ENCODE results near the gene CD3G. TPM values are rescaled to one million over a fixed set of nuclear protein-coding genes. Genes with fewer than 3 reads are reported as not detected.

Gene CD3G
- polyA plus RNA-seq, 3 donors, result 0.84 to 1.9 TPM; not detected in 1

- H3K36me3 Mint-ChIP-seq, result peaks cover 87 to 94% of the 10 kb centered on the region in 2 donors
- H3K79me2 ChIP-seq (ENCODE audit: insufficient read depth, low read length), result no peaks in the 10 kb centered on the region
- H3K9me3 Mint-ChIP-seq, result no peaks in the 10 kb centered on the region
- no peaks in the 10 kb centered on the region for H3K4me1 ChIP-seq (ENCODE audit: control insufficient read depth in 1 of 2, insufficient read depth in 2 of 2, low read length in 2 of 2)
- no peak overlapping the region for H3K4me3 Mint-ChIP-seq
- H3K4me3 ChIP-seq (replicated peaks in 1 of 3; ENCODE audit: low read depth in 2 of 3, low read length in 3 of 3), result no peak overlapping the region
- no peaks in the 10 kb centered on the region for H4K20me1 ChIP-seq (ENCODE audit: insufficient read depth, low read length)
- H3K9ac ChIP-seq (ENCODE audit: insufficient read depth, low read length, poor library complexity, severe bottlenecking), result no peak overlapping the region
- no peak overlapping the region for H3K27ac ChIP-seq (ENCODE audit: low read depth in 1 of 2, low read length in 2 of 2)
- peaks cover 0 to 2% (median 0%) of the 10 kb centered on the region in 3 donors for H3K27me3 Mint-ChIP-seq (ENCODE audit: low read depth in 3 of 3)
- DNase-seq, result no peak
- intact Hi-C loops (cut with micrococcal nuclease), result loop anchor here in 1 of 2 donors (5.0 kb wide), 1 partner anchor 117 kb away; no protein-coding TSS in a partner anchor
- H3K36me3 ChIP-seq (replicated peaks in 1 of 2; ENCODE audit: control insufficient read depth in 1 of 2, insufficient read depth in 2 of 2, low read length in 2 of 2), result peaks cover 99 to 100% of the 10 kb centered on the region in 2 donors
- no peak for TF ChIP-seq CTCF (IDR thresholded peaks at IDR 0.05)
- H3K4me2 ChIP-seq (replicated peaks; ENCODE audit: extremely low read depth, low read length, poor library complexity, severe bottlenecking), result no peak overlapping the region
- H3K27me3 ChIP-seq (ENCODE audit: control insufficient read depth in 2 of 2, insufficient read depth in 2 of 2, low read length in 2 of 2), result no peaks in the 10 kb centered on the region
- H2AFZ ChIP-seq (ENCODE audit: insufficient read depth, low read depth, low read length, poor library complexity, severe bottlenecking), result no peak overlapping the region
- no peaks in the 10 kb centered on the region for H3K9me3 ChIP-seq (replicated peaks in 1 of 2; ENCODE audit: control insufficient read depth in 1 of 2, insufficient read depth in 1 of 2, low read length in 2 of 2)
- H3K4me1 Mint-ChIP-seq, result no peaks in the 10 kb centered on the region
- no peak overlapping the region for H3K27ac Mint-ChIP-seq
Measured at GRCh38 chr11:118380571-118380970, 36.4 kb downstream of the CD3G start.

- Histone ChIP-seq H4K20me1 (ENCODE audit: insufficient read depth, low read length) (no peaks in the 10 kb centered on the region), H3K4me1 (ENCODE audit: control insufficient read depth in 1 of 2, insufficient read depth in 2 of 2, low read length in 2 of 2) (no peaks in the 10 kb centered on the region), H3K9me3 (replicated peaks in 1 of 2; ENCODE audit: control insufficient read depth in 1 of 2, insufficient read depth in 1 of 2, low read length in 2 of 2) (no peaks in the 10 kb centered on the region), H3K79me2 (ENCODE audit: insufficient read depth, low read length) (no peaks in the 10 kb centered on the region), H2AFZ (ENCODE audit: insufficient read depth, low read depth, low read length, poor library complexity, severe bottlenecking) (no peak overlapping the region), H3K4me2 (replicated peaks; ENCODE audit: extremely low read depth, low read length, poor library complexity, severe bottlenecking) (no peak overlapping the region), H3K27me3 (ENCODE audit: control insufficient read depth in 2 of 2, insufficient read depth in 2 of 2, low read length in 2 of 2) (no peaks in the 10 kb centered on the region), H3K36me3 (replicated peaks in 1 of 2; ENCODE audit: control insufficient read depth in 1 of 2, insufficient read depth in 2 of 2, low read length in 2 of 2) (peaks cover 100% of the 10 kb centered on the region in 2 donors), H3K27ac (ENCODE audit: low read depth in 1 of 2, low read length in 2 of 2) (no peak overlapping the region), H3K9ac (ENCODE audit: insufficient read depth, low read length, poor library complexity, severe bottlenecking) (no peak overlapping the region), H3K4me3 (replicated peaks in 1 of 3; ENCODE audit: low read depth in 2 of 3, low read length in 3 of 3) (no peak overlapping the region)
- H3K4me3 Mint-ChIP-seq, result no peak overlapping the region
- DNase-seq, result no peak
- intact Hi-C loops (cut with micrococcal nuclease), result loop anchor here in 1 of 2 donors (5.0 kb wide), 1 partner anchor 114 kb away; no protein-coding TSS in a partner anchor
- no peak for TF ChIP-seq CTCF (IDR thresholded peaks at IDR 0.05)
- H3K4me1 Mint-ChIP-seq, result no peaks in the 10 kb centered on the region
- H3K27me3 Mint-ChIP-seq (ENCODE audit: low read depth in 3 of 3), result peaks cover 0 to 2% (median 1%) of the 10 kb centered on the region in 3 donors
- peaks cover 91 to 94% of the 10 kb centered on the region in 2 donors for H3K36me3 Mint-ChIP-seq
- no peaks in the 10 kb centered on the region for H3K9me3 Mint-ChIP-seq
- no peak overlapping the region for H3K27ac Mint-ChIP-seq
- 100% methylated on average over 3 of the region's 3 CpGs for WGBS (ENCODE audit: insufficient coverage)
Measured at GRCh38 chr11:118382954-118383353, 38.8 kb downstream of the CD3G start.

Data from CD14-positive monocyte (primary cell).